HCT116 (cell line): ENCODE data around the gene RETNLB. TPM values are rescaled to one million over a fixed set of nuclear protein-coding genes. Genes with fewer than 3 reads are reported as not detected.

ENCODE experiments used
- ATAC-seq: fragments of 200-7000 bp; cut with Tn5 transposase; 2 replicates; pipeline ENCODE4 v1.9.1; 2020; ENCODE audit warnings: mild to moderate bottlenecking, moderate library complexity
- BruUV-seq: library from RNA; stranded (reverse); fragments of 400-500 nt; replicated peaks from 2 replicates; lab custom pipeline; 2021; lab: Mats Ljungman, UMichigan
- CTCF ChIA-PET: fragments of 300-600 bp; sonication (Branson Sonifier 250); formaldehyde crosslinking; loops from one replicate; lab custom pipeline; 2021; ENCODE audit warnings: antibody characterized with exemption; lab: Charles Lee
- POLR2A ChIA-PET: fragments of 300-600, 350-600 bp; sonication (Branson Sonifier 250); formaldehyde crosslinking; loops from one replicate; lab custom pipeline; 2021; ENCODE audit warnings: antibody characterized with exemption; lab: Charles Lee
- RAD21 ChIA-PET, 2 experiments: fragments of 300-600 bp; sonication (Branson Sonifier 250); formaldehyde crosslinking; loops; one replicate each; lab custom pipeline; 2023; ENCODE audit warnings: low total read pairs in 2 of 2; ENCODE audit not compliant: uncharacterized antibody in 2 of 2, unreplicated experiment in 2 of 2, low non-redundant PET in 1 of 2; lab: Charles Lee
- DNase-seq: peaks from one replicate; pipeline ENCODE4 v3.0.0-alpha.2; 2010; ENCODE audit warnings: low read depth, low spot score
- H2AFZ ChIP-seq: fragments of 200-600 bp; shearing (Covaris generic), sonication (generic); 2 replicates; pipeline ENCODE4 v1.6.1; 2017; ENCODE audit warnings: low read depth, mixed run types, mixed read lengths, antibody characterized with exemption, low read length; ENCODE audit not compliant: poor library complexity, severe bottlenecking
- H3K27ac ChIP-seq: 2 replicates; pipeline ENCODE4 v1.5.1; 2012; ENCODE audit warnings: low read depth, low read length
- H3K27me3 ChIP-seq: fragments of 200-600 bp; sonication (generic); 2 replicates; pipeline ENCODE4 v1.6.1; 2016; ENCODE audit warnings: mixed run types, low read length, mixed read lengths; ENCODE audit not compliant: insufficient read depth
- H3K36me3 ChIP-seq, 2 experiments: fragments of 200-500 bp in 1 of 2; fragments of 200-600 bp in 1 of 2; sonication (Bioruptor generic) in 1 of 2; sonication (generic) in 1 of 2; 2 replicates each; pipeline versions ENCODE4 v1.5.1 to v1.6.1; 2014 to 2016; ENCODE audit warnings: low read length in 2 of 2, inconsistent platforms in 1 of 2, mixed read lengths in 1 of 2, mixed run types in 1 of 2; ENCODE audit not compliant: insufficient read depth in 2 of 2, control insufficient read depth in 1 of 2
- H3K4me1 ChIP-seq, 2 experiments: fragments of 200-600 bp in 1 of 2; sonication (generic) in 1 of 2; 2 replicates each; pipeline versions ENCODE4 v1.5.1 to v1.6.1; 2012 to 2017; ENCODE audit warnings: low read length in 2 of 2, inconsistent platforms in 1 of 2, mild to moderate bottlenecking in 1 of 2, mixed read lengths in 1 of 2, mixed run types in 1 of 2, moderate library complexity in 1 of 2; ENCODE audit not compliant: insufficient read depth in 2 of 2, control insufficient read depth in 1 of 2
- H3K4me2 ChIP-seq: fragments of 200-600 bp; sonication (generic); 2 replicates; pipeline ENCODE4 v1.6.1; 2017; ENCODE audit warnings: mixed run types, low read length, mixed read lengths
- H3K4me3 ChIP-seq, 2 experiments: fragments of 200-600 bp in 1 of 2; sonication (generic) in 1 of 2; replicated peaks in 1 of 2; 2 replicates each; pipeline ENCODE4 v1.5.1; 2011 to 2016; ENCODE audit warnings: low read length in 2 of 2, control low read depth in 1 of 2, low read depth in 1 of 2, mild to moderate bottlenecking in 1 of 2, mixed read lengths in 1 of 2, mixed run types in 1 of 2
- H3K79me2 ChIP-seq: fragments of 200-600 bp; sonication (generic); 2 replicates; pipeline ENCODE4 v1.6.1; 2017; ENCODE audit warnings: mild to moderate bottlenecking, mixed run types, low read length, moderate library complexity, mixed read lengths; ENCODE audit not compliant: insufficient read depth
- H3K9ac ChIP-seq: fragments of 200-600 bp; sonication (generic); 2 replicates; pipeline ENCODE4 v1.6.1; 2016; ENCODE audit warnings: low read length, mixed read lengths
- H3K9me2 ChIP-seq: fragments of 200-600 bp; sonication (generic), shearing (Covaris generic); 2 replicates; pipeline ENCODE4 v1.6.1; 2017; ENCODE audit warnings: mixed run types, mild to moderate bottlenecking, moderate library complexity; ENCODE audit not compliant: insufficient read depth
- H3K9me3 ChIP-seq, 2 experiments: fragments of 200-500 bp in 1 of 2; fragments of 200-600 bp in 1 of 2; sonication (Bioruptor generic) in 1 of 2; sonication (generic) in 1 of 2; 2 replicates each; pipeline ENCODE4 v1.6.1; 2014 to 2017; ENCODE audit warnings: low read length in 2 of 2, mixed read lengths in 2 of 2, inconsistent platforms in 1 of 2, low read depth in 1 of 2, mild to moderate bottlenecking in 1 of 2, mixed run types in 1 of 2, moderate library complexity in 1 of 2; ENCODE audit not compliant: control insufficient read depth in 1 of 2, insufficient read depth in 1 of 2
- H4K20me1 ChIP-seq: fragments of 200-600 bp; sonication (generic), shearing (Covaris generic); 2 replicates; pipeline ENCODE4 v1.6.1; 2017; ENCODE audit warnings: mixed run types, mild to moderate bottlenecking, moderate library complexity; ENCODE audit not compliant: insufficient read depth
- CEBPB ChIP-seq: IDR thresholded peaks from 2 replicates; pipeline ENCODE4 v1.6.1; 2012; ENCODE audit warnings: low read depth
- EGR1 ChIP-seq: IDR thresholded peaks from 2 replicates; pipeline ENCODE4 v1.6.1; 2012; ENCODE audit warnings: low read depth
- ELF1 ChIP-seq: IDR thresholded peaks from 2 replicates; pipeline ENCODE4 v1.6.1; 2012; ENCODE audit warnings: low read depth, borderline replicate concordance
- EZH2 ChIP-seq: fragments of 200-600 bp; sonication (generic); IDR thresholded peaks from 2 replicates; pipeline ENCODE4 v1.6.1; 2017; ENCODE audit warnings: antibody characterized with exemption, mixed run types
- FOSL1 ChIP-seq: IDR thresholded peaks from 2 replicates; pipeline ENCODE4 v1.6.1; 2012; ENCODE audit warnings: low read depth
- POLR2A ChIP-seq: IDR thresholded peaks from 2 replicates; pipeline ENCODE4 v1.7.0; 2011; ENCODE audit warnings: borderline replicate concordance; ENCODE audit not compliant: insufficient read depth, insufficient read length; ENCODE audit errors: extremely low read depth
- SP1 ChIP-seq: IDR thresholded peaks from 2 replicates; pipeline ENCODE4 v1.6.1; 2012; ENCODE audit warnings: low read depth
- SRF ChIP-seq: IDR thresholded peaks from 2 replicates; pipeline ENCODE4 v1.6.1; 2012; ENCODE audit warnings: low read depth
- ZNF274 ChIP-seq: fragments of 200-500 bp; sonication (Bioruptor generic); IDR thresholded peaks from 2 replicates; pipeline ENCODE4 v1.6.1; 2014; ENCODE audit warnings: mild to moderate bottlenecking, low read depth, low read length, inconsistent platforms
- intact Hi-C: fragments of 100-400 bp; cut with micrococcal nuclease; formaldehyde crosslinking; loops from 2 replicates; pipeline ENCODE4 v1.10.0; 2022
- total RNA-seq: library from RNA; stranded (reverse); gene quantifications from one replicate; pipeline ENCODE4 v1.2.1, GENCODE V29; 2021; ENCODE audit not compliant: unreplicated experiment
- TF ChIP-seq, protein P1 (sequence below): IDR thresholded peaks from 2 replicates; pipeline ENCODE4 v1.6.1; 2012
- TF ChIP-seq, protein P2 (sequence below), 3 experiments: fragments of 200-600 bp in 1 of 3; sonication (generic) in 1 of 3; IDR thresholded peaks in 2 of 3; conservative IDR thresholded peaks in 1 of 3; 2 replicates each; pipeline ENCODE4 v1.5.1; 2012 to 2017; ENCODE audit warnings: low read depth in 2 of 3, low read length in 2 of 3, antibody characterized with exemption in 1 of 3, borderline replicate concordance in 1 of 3, control low read depth in 1 of 3, mild to moderate bottlenecking in 1 of 3, mixed read lengths in 1 of 3, mixed run types in 1 of 3, moderate library complexity in 1 of 3; ENCODE audit not compliant: insufficient read depth in 1 of 3
- TF ChIP-seq, protein P3 (sequence below): IDR thresholded peaks from 2 replicates; pipeline ENCODE4 v1.6.1; 2011; ENCODE audit warnings: mild to moderate bottlenecking, low read length, moderate library complexity; ENCODE audit not compliant: insufficient replicate concordance; ENCODE audit errors: extremely low read depth

The RETNLB gene
- total RNA-seq, 1 experiment from 2014 or later = not detected

DNA sequence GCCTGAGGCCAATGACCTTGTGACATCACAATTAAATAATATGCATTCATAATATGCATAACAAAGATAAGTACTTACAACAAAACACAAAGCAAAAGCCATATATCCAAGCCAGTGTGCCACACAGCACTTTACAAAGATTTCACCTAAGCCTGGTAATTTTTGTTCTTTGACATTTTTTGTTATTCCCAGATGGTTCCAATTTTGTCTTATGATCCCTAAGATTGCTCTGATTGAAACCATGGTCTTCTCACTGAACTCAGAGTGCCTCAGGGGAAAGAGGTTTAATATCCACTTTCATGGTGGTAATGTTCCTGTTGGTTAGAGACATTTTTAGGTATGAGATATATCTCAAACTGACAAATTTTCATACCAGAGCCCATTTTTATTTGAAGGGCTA, 29.1 kb downstream of the RETNLB start:
- Histone ChIP-seq H3K4me3 (no peak overlapping the region), H3K9me2 (no peaks in the 10 kb centered on the region), H3K27me3 (no peaks in the 10 kb centered on the region), H4K20me1 (no peaks in the 10 kb centered on the region), H3K9ac (no peak overlapping the region), H3K79me2 (no peaks in the 10 kb centered on the region), H2AFZ (no peak overlapping the region), H3K36me3 (no peaks in the 10 kb centered on the region), H3K4me1 (no peaks in the 10 kb centered on the region), H3K9me3 (no peaks in the 10 kb centered on the region), H3K4me2 (no peak overlapping the region), H3K27ac (no peak overlapping the region)
- ChIA-PET POLR2A (no interaction called here), RAD21 (no interaction called here), CTCF (no interaction called here)
- DNase-seq = no peak
- BruUV-seq = no TSS peak
- TF ChIP-seq SRF (no peak), FOSL1 (no peak), EZH2 (no peak), ZNF274 (no peak), SP1 (no peak), CEBPB (no peak)
- TF ChIP-seq, protein P1, sequence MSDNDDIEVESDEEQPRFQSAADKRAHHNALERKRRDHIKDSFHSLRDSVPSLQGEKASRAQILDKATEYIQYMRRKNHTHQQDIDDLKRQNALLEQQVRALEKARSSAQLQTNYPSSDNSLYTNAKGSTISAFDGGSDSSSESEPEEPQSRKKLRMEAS = no peak
- TF ChIP-seq, protein P2, sequence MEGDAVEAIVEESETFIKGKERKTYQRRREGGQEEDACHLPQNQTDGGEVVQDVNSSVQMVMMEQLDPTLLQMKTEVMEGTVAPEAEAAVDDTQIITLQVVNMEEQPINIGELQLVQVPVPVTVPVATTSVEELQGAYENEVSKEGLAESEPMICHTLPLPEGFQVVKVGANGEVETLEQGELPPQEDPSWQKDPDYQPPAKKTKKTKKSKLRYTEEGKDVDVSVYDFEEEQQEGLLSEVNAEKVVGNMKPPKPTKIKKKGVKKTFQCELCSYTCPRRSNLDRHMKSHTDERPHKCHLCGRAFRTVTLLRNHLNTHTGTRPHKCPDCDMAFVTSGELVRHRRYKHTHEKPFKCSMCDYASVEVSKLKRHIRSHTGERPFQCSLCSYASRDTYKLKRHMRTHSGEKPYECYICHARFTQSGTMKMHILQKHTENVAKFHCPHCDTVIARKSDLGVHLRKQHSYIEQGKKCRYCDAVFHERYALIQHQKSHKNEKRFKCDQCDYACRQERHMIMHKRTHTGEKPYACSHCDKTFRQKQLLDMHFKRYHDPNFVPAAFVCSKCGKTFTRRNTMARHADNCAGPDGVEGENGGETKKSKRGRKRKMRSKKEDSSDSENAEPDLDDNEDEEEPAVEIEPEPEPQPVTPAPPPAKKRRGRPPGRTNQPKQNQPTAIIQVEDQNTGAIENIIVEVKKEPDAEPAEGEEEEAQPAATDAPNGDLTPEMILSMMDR (IDR thresholded peaks at IDR 0.05 in 2 of 3, conservative IDR thresholded peaks at IDR 0.05 in 1 of 3; ENCODE audit: borderline replicate concordance in 1 of 3, insufficient read depth in 1 of 3, low read depth in 2 of 3, low read length in 2 of 3) = no peak
- no peak for ATAC-seq
- intact Hi-C loops = no loop called here

DNA sequence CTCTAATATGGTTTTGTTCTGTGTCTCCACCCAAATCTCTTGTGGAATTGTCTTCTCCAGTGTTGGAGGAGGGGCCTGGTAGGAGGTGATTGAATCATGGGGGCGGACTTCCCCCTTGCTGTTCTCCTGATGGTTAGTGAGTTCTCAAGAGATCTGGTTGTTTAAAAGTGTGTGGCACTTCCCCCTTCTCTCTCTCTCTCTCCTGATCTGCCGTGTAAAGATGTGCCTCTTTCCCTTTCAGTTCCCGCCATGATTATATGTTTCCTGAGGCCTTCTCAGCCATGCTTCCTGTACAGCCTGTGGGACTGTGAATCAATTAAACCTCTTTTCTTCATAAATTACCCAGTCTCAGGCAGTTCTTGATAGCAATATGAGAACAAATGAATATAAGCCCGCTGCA, 33.1 kb downstream of the RETNLB start:
- Histone ChIP-seq H3K27me3 (no peaks in the 10 kb centered on the region), H3K4me3 (no peak overlapping the region), H3K79me2 (no peaks in the 10 kb centered on the region), H3K9ac (no peak overlapping the region), H3K4me1 (no peaks in the 10 kb centered on the region), H3K4me2 (no peak overlapping the region), H3K36me3 (no peaks in the 10 kb centered on the region), H4K20me1 (no peaks in the 10 kb centered on the region), H2AFZ (no peak overlapping the region), H3K9me2 (no peaks in the 10 kb centered on the region), H3K27ac (no peak overlapping the region), H3K9me3 (no peaks in the 10 kb centered on the region)
- DNase-seq (no peak), ATAC-seq (no peak)
- ChIA-PET RAD21 (no interaction called here), POLR2A (no interaction called here), CTCF (no interaction called here)
- intact Hi-C loops = no loop called here
- BruUV-seq = no TSS peak
- TF ChIP-seq EZH2 (no peak), ELF1 (no peak), CEBPB (no peak), EGR1 (no peak), POLR2A (no peak)
- TF ChIP-seq, protein P3, sequence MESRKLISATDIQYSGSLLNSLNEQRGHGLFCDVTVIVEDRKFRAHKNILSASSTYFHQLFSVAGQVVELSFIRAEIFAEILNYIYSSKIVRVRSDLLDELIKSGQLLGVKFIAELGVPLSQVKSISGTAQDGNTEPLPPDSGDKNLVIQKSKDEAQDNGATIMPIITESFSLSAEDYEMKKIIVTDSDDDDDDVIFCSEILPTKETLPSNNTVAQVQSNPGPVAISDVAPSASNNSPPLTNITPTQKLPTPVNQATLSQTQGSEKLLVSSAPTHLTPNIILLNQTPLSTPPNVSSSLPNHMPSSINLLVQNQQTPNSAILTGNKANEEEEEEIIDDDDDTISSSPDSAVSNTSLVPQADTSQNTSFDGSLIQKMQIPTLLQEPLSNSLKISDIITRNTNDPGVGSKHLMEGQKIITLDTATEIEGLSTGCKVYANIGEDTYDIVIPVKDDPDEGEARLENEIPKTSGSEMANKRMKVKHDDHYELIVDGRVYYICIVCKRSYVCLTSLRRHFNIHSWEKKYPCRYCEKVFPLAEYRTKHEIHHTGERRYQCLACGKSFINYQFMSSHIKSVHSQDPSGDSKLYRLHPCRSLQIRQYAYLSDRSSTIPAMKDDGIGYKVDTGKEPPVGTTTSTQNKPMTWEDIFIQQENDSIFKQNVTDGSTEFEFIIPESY = no peak
